ENCODE measurements around the gene PCDH9. TPM values are rescaled to one million over a fixed set of nuclear protein-coding genes. Genes with fewer than 3 reads are reported as not detected.

The PCDH9 gene
- total and polyA plus RNA-seq, 2 of the 4 experiments (the other 2 are of a cell fraction), result 2.2 to 10.2 TPM

GRCh38 chr13:66275416-66275815 is 954.7 kb downstream of the PCDH9 start:
- Histone ChIP-seq H3K56ac (ENCODE audit: extremely low read depth, insufficient read depth, low read length) (no peak overlapping the region), H3K79me1 (ENCODE audit: low read depth in 1 of 2, low read length in 2 of 2) (no peaks in the 10 kb centered on the region), H3K4me1 (ENCODE audit: control insufficient read depth, insufficient read depth, low read length) (no peaks in the 10 kb centered on the region), H4K8ac (ENCODE audit: low read depth in 2 of 2, low read length in 2 of 2) (no peak overlapping the region), H3K4me3 (ENCODE audit: insufficient read depth, low read depth, low read length) (no peak overlapping the region), H4K5ac (ENCODE audit: low read depth, low read length) (no peak overlapping the region), H3K23ac (ENCODE audit: low read depth, low read length) (no peak overlapping the region), H3K27ac (ENCODE audit: insufficient read depth, low read length) (no peak overlapping the region), H3K9me3 (ENCODE audit: control insufficient read depth, insufficient read depth, low read length) (peaks cover 6% of the 10 kb centered on the region; the same call in 1 of the 2 replicates), H4K20me1 (ENCODE audit: insufficient read depth, low read length) (no peaks in the 10 kb centered on the region), H3K9me1 (ENCODE audit: insufficient read depth, low read length) (no peaks in the 10 kb centered on the region), H3K4me2 (ENCODE audit: low read depth, low read length) (no peak overlapping the region), H2BK5ac (ENCODE audit: low read depth, low read length, poor library complexity, severe bottlenecking) (no peak overlapping the region), H2BK120ac (ENCODE audit: low read depth, low read length) (no peak overlapping the region), H3K14ac (replicated peaks; ENCODE audit: low read depth, low read length) (no peak overlapping the region), H2AK5ac (ENCODE audit: low read depth, low read length) (no peak overlapping the region), H3K27me3 (ENCODE audit: control insufficient read depth, insufficient read depth, low read length) (no peaks in the 10 kb centered on the region), H2BK20ac (ENCODE audit: low read depth, low read length) (no peak overlapping the region), H2AK9ac (replicated peaks; ENCODE audit: low read depth, low read length, poor library complexity) (no peak overlapping the region), H2BK15ac (ENCODE audit: low read depth, low read length) (no peak overlapping the region), H3K9ac (ENCODE audit: low read depth, low read length) (no peak overlapping the region), H2AFZ (replicated peaks; ENCODE audit: low read length, poor library complexity) (no peak overlapping the region), H3K36me3 (ENCODE audit: control insufficient read depth, insufficient read depth, low read length) (no peaks in the 10 kb centered on the region), H3K4ac (ENCODE audit: low read depth, low read length) (no peak overlapping the region), H3K18ac (ENCODE audit: low read depth, low read length) (no peak overlapping the region), H4K91ac (ENCODE audit: insufficient read depth, low read depth, low read length) (no peak overlapping the region)
- TF ChIP-seq FOS (IDR thresholded peaks at IDR 0.05; ENCODE audit: low read depth, low read length) (no peak), BHLHE40 (IDR thresholded peaks at IDR 0.05; ENCODE audit: low read depth, low read length) (no peak), CEBPB (IDR thresholded peaks at IDR 0.05; ENCODE audit: low read depth, low read length) (no peak), MAZ (IDR thresholded peaks at IDR 0.05; ENCODE audit: borderline replicate concordance, low read depth, low read length) (no peak), MXI1 (IDR thresholded peaks at IDR 0.05; ENCODE audit: borderline replicate concordance, low read depth, low read length) (no peak), SMC3 (IDR thresholded peaks at IDR 0.05; ENCODE audit: low read depth, low read length) (no peak), NFE2L2 (IDR thresholded peaks at IDR 0.05; ENCODE audit: low read depth, low read length) (no peak), CHD1 (IDR thresholded peaks at IDR 0.05; ENCODE audit: low read depth, low read length) (no peak), CTCF (conservative IDR thresholded peaks at IDR 0.05; ENCODE audit: low read depth, low read length) (no peak), RCOR1 (IDR thresholded peaks at IDR 0.05; ENCODE audit: insufficient replicate concordance, low read length) (no peak), USF2 (IDR thresholded peaks at IDR 0.05; ENCODE audit: low read depth, low read length) (no peak)
- intact Hi-C loops (cut with micrococcal nuclease) (no loop called here), dilution Hi-C loops (cut with HindIII; ENCODE audit: low sequenced_read_pairs, unreplicated experiment) (no loop called here), in situ Hi-C loops (cut with MboI; ENCODE audit: low sequenced_read_pairs) (no loop called here)
- BruUV-seq (replicated peaks), result no TSS peak
- no CpG with 5 or more reads among the region's 1 CpG for WGBS, 2 experiments (ENCODE audit: extremely low coverage in 2 of 2, insufficient read length in 1 of 2)
- ATAC-seq (ENCODE audit: low read depth) (no peak), DNase-seq (no peak)
- ChIA-PET CTCF (no interaction called here), POLR2A (ENCODE audit: unreplicated experiment) (no interaction called here)

Data from IMR-90 (cell line).